H9 (cell line): ENCODE results near the gene DSCAM. TPM values are rescaled to one million over a fixed set of nuclear protein-coding genes. Genes with fewer than 3 reads are reported as not detected.

Experiments
- DNase-seq: peaks from one replicate; pipeline ENCODE4 v3.0.0-alpha.2; 2017
- H2AFZ ChIP-seq: one replicate; pipeline ENCODE4 v1.6.1; 2013; ENCODE audit warnings: mild to moderate bottlenecking, low read length, control low read depth, moderate library complexity
- H2AK5ac ChIP-seq: 2 replicates; pipeline ENCODE4 v1.6.1; 2013; ENCODE audit warnings: low read length, control low read depth, mixed read lengths; ENCODE audit not compliant: insufficient read length
- H2BK120ac ChIP-seq: one replicate; pipeline ENCODE4 v1.6.1; 2013; ENCODE audit warnings: low read depth, mild to moderate bottlenecking, low read length, control low read depth, inconsistent platforms; ENCODE audit not compliant: poor library complexity, severe bottlenecking
- H2BK12ac ChIP-seq: 2 replicates; pipeline ENCODE4 v1.6.1; 2013; ENCODE audit warnings: low read length, control low read depth, mixed read lengths, low read depth; ENCODE audit not compliant: insufficient read length
- H2BK15ac ChIP-seq: 2 replicates; pipeline ENCODE4 v1.6.1; 2013; ENCODE audit warnings: low read depth, low read length, control low read depth
- H2BK20ac ChIP-seq: one replicate; pipeline ENCODE4 v1.6.1; 2013; ENCODE audit warnings: low read depth, mild to moderate bottlenecking, low read length, control low read depth, inconsistent platforms; ENCODE audit not compliant: poor library complexity, severe bottlenecking
- H2BK5ac ChIP-seq: 2 replicates; pipeline ENCODE4 v1.6.1; 2013; ENCODE audit warnings: low read length, control low read depth, mixed read lengths; ENCODE audit not compliant: insufficient read length
- H3K14ac ChIP-seq: 2 replicates; pipeline ENCODE4 v1.6.1; 2013; ENCODE audit warnings: low read length, control low read depth; ENCODE audit not compliant: insufficient read depth
- H3K18ac ChIP-seq: 2 replicates; pipeline ENCODE4 v1.6.1; 2013; ENCODE audit warnings: low read depth, mild to moderate bottlenecking, mixed read lengths, low read length, control low read depth; ENCODE audit not compliant: insufficient read length
- H3K23ac ChIP-seq: 2 replicates; pipeline ENCODE4 v1.6.1; 2013; ENCODE audit warnings: low read length, control low read depth, mixed read lengths, low read depth; ENCODE audit not compliant: insufficient read length
- H3K23me2 ChIP-seq: 2 replicates; pipeline ENCODE4 v1.6.1; 2013; ENCODE audit warnings: low read depth, mild to moderate bottlenecking, mixed read lengths, low read length, control low read depth; ENCODE audit not compliant: insufficient read length, poor library complexity, severe bottlenecking
- H3K27ac ChIP-seq: 2 replicates; pipeline ENCODE4 v1.5.1; 2013; ENCODE audit warnings: low read length, control low read depth, mixed read lengths, low read depth; ENCODE audit not compliant: insufficient read length
- H3K27me3 ChIP-seq: 2 replicates; pipeline ENCODE4 v1.6.1; 2013; ENCODE audit warnings: low read length, control low read depth, inconsistent platforms; ENCODE audit not compliant: insufficient read depth
- H3K4ac ChIP-seq: 2 replicates; pipeline ENCODE4 v1.6.1; 2013; ENCODE audit warnings: low read depth, mild to moderate bottlenecking, control low read depth, inconsistent platforms, low read length, moderate library complexity
- H3K4me1 ChIP-seq: 2 replicates; pipeline ENCODE4 v1.6.1; 2013; ENCODE audit warnings: low read length, control low read depth, inconsistent platforms; ENCODE audit not compliant: insufficient read depth
- H3K4me2 ChIP-seq: 2 replicates; pipeline ENCODE4 v1.6.1; 2013; ENCODE audit warnings: low read length, control low read depth, mixed read lengths; ENCODE audit not compliant: insufficient read length, insufficient read depth
- H3K56ac ChIP-seq: 2 replicates; pipeline ENCODE4 v1.6.1; 2013; ENCODE audit warnings: low read depth, mild to moderate bottlenecking, mixed read lengths, low read length, control low read depth; ENCODE audit not compliant: insufficient read length
- H3K79me1 ChIP-seq: 2 replicates; pipeline ENCODE4 v1.6.1; 2013; ENCODE audit warnings: low read depth, mild to moderate bottlenecking, moderate library complexity, low read length, control low read depth, inconsistent platforms; ENCODE audit not compliant: insufficient read depth, poor library complexity, severe bottlenecking
- H3K79me2 ChIP-seq: 2 replicates; pipeline ENCODE4 v1.6.1; 2013; ENCODE audit warnings: low read length, control low read depth, inconsistent platforms; ENCODE audit not compliant: insufficient read depth
- H3K9ac ChIP-seq: 2 replicates; pipeline ENCODE4 v1.6.1; 2013; ENCODE audit warnings: low read length, control low read depth, mixed read lengths; ENCODE audit not compliant: insufficient read length; ENCODE audit errors: extremely low read depth
- H3K9me3 ChIP-seq: one replicate; pipeline ENCODE4 v1.6.1; 2013; ENCODE audit warnings: low read depth, low read length, inconsistent platforms; ENCODE audit not compliant: control insufficient read depth
- H3T11ph ChIP-seq: one replicate; pipeline ENCODE4 v1.6.1; 2013; ENCODE audit warnings: mild to moderate bottlenecking, low read length, control low read depth, inconsistent platforms
- H4K20me1 ChIP-seq: one replicate; pipeline ENCODE4 v1.6.1; 2013; ENCODE audit not compliant: control insufficient read depth, insufficient read length, insufficient read depth
- H4K5ac ChIP-seq: 2 replicates; pipeline ENCODE4 v1.6.1; 2013; ENCODE audit warnings: low read depth, mild to moderate bottlenecking, mixed read lengths, low read length, control low read depth; ENCODE audit not compliant: insufficient read length
- H4K8ac ChIP-seq: replicated peaks from 2 replicates; pipeline ENCODE4 v1.6.1; 2013; ENCODE audit warnings: low read length, control low read depth, mixed read lengths, low read depth; ENCODE audit not compliant: insufficient read length
- H4K91ac ChIP-seq: 2 replicates; pipeline ENCODE4 v1.6.1; 2013; ENCODE audit warnings: low read depth, mild to moderate bottlenecking, moderate library complexity, mixed read lengths, low read length, control low read depth; ENCODE audit not compliant: insufficient read length
- H3K27ac Mint-ChIP-seq, 3 experiments: 2 replicates in 2 of 3; 3 replicates in 1 of 3; pipeline ENCODE4 v1.8.0; 2020 to 2021; ENCODE audit warnings: mixed read lengths in 3 of 3, mild to moderate bottlenecking in 1 of 3, moderate library complexity in 1 of 3
- H3K27me3 Mint-ChIP-seq: 2 replicates; pipeline ENCODE4 v1.8.0; 2021; ENCODE audit warnings: low read depth, mild to moderate bottlenecking, moderate library complexity, mixed read lengths
- H3K36me3 Mint-ChIP-seq, 3 experiments: 2 replicates in 2 of 3; 3 replicates in 1 of 3; pipeline ENCODE4 v1.8.0; 2020 to 2021; ENCODE audit warnings: low read depth in 3 of 3, mixed read lengths in 3 of 3; ENCODE audit not compliant: insufficient read depth in 1 of 3
- H3K4me1 Mint-ChIP-seq, 2 experiments: 2 replicates each; pipeline ENCODE4 v1.8.0; 2020; ENCODE audit warnings: mixed read lengths in 2 of 2
- H3K4me3 Mint-ChIP-seq, 2 experiments: 2 replicates in 1 of 2; 3 replicates in 1 of 2; pipeline ENCODE4 v1.8.0; 2020 to 2021; ENCODE audit warnings: mild to moderate bottlenecking in 2 of 2, mixed read lengths in 2 of 2, moderate library complexity in 1 of 2
- H3K9me3 Mint-ChIP-seq, 2 experiments: 2 replicates in 1 of 2; 3 replicates in 1 of 2; pipeline ENCODE4 v1.8.0; 2020; ENCODE audit warnings: mild to moderate bottlenecking in 2 of 2, mixed read lengths in 2 of 2, moderate library complexity in 1 of 2
- WGBS: extraction: QIAGEN DNeasy Blood & Tissue Kit; methylation state at CpG from one replicate; pipeline ENCODE4 v1.1.7; 2013; ENCODE audit warnings: missing lambda C conversion rate, low lambda C conversion rate, mixed read lengths; ENCODE audit not compliant: insufficient read length; ENCODE audit errors: extremely low coverage; 5-methylcytosine and 5-hydroxymethylcytosine counted together
- total RNA-seq: library from RNA; stranded (reverse); gene quantifications from 2 replicates; pipeline ENCODE4 v1.2.1, GENCODE V29; 2021
- TF ChIP-seq, protein P1 (sequence below): fragments of 200-600 bp; sonication (generic); conservative IDR thresholded peaks from 3 replicates; pipeline ENCODE4 v1.8.0; 2021; ENCODE audit warnings: antibody characterized with exemption, mild to moderate bottlenecking

DSCAM gene
- total RNA-seq, 1 experiment from 2014 or later, result 0.17 TPM

GRCh38 chr21:40606341-40606740 lies 240.6 kb downstream of the DSCAM start:
- peaks cover 26 to 27% of the 10 kb centered on the region in 2 experiments for H3K9me3 Mint-ChIP-seq

More at GRCh38 chr21:40606341-40606740, 240.6 kb downstream of the DSCAM start:
- H3K4me1 ChIP-seq, result no peaks in the 10 kb centered on the region
- no peak overlapping the region for H4K8ac ChIP-seq
- no peak overlapping the region for H4K91ac ChIP-seq
- H4K5ac ChIP-seq, result no peak overlapping the region
- H3K23me2 ChIP-seq, result no peaks in the 10 kb centered on the region
- H2BK15ac ChIP-seq, result no peak overlapping the region
- no peak overlapping the region for H3K4me3 Mint-ChIP-seq
- H3K4me2 ChIP-seq, result no peak overlapping the region
- no peak overlapping the region for H3K14ac ChIP-seq
- TF ChIP-seq, protein P1, sequence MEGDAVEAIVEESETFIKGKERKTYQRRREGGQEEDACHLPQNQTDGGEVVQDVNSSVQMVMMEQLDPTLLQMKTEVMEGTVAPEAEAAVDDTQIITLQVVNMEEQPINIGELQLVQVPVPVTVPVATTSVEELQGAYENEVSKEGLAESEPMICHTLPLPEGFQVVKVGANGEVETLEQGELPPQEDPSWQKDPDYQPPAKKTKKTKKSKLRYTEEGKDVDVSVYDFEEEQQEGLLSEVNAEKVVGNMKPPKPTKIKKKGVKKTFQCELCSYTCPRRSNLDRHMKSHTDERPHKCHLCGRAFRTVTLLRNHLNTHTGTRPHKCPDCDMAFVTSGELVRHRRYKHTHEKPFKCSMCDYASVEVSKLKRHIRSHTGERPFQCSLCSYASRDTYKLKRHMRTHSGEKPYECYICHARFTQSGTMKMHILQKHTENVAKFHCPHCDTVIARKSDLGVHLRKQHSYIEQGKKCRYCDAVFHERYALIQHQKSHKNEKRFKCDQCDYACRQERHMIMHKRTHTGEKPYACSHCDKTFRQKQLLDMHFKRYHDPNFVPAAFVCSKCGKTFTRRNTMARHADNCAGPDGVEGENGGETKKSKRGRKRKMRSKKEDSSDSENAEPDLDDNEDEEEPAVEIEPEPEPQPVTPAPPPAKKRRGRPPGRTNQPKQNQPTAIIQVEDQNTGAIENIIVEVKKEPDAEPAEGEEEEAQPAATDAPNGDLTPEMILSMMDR, result no peak
- no peak for DNase-seq
- no peaks in the 10 kb centered on the region; the same call in 1 of the 2 replicates for H3K27me3 Mint-ChIP-seq
- H3K9ac ChIP-seq, result no peak overlapping the region
- H2BK120ac ChIP-seq, result no peak overlapping the region
- H3K27me3 ChIP-seq, result no peaks in the 10 kb centered on the region
- H3K79me1 ChIP-seq, result no peaks in the 10 kb centered on the region
- no peak overlapping the region for H2BK12ac ChIP-seq
- H3K36me3 Mint-ChIP-seq, result peaks cover 4 to 31% (median 9%) of the 10 kb centered on the region in 3 experiments; a peak in 5 of 7 replicates
- no peak overlapping the region for H3K27ac ChIP-seq
- H3K56ac ChIP-seq, result no peak overlapping the region
- no peak overlapping the region for H2AK5ac ChIP-seq
- no peak overlapping the region for H3K4ac ChIP-seq
- H3T11ph ChIP-seq, result no peak overlapping the region
- WGBS, result no CpG with 5 or more reads among the region's 2 CpGs
- H3K4me1 Mint-ChIP-seq, result 0 out of 4 replicates have a peak, but pooled peaks cover 2 to 3% of the 10 kb centered on the region in 2 experiments
- no peak overlapping the region for H3K27ac Mint-ChIP-seq
- H4K20me1 ChIP-seq, result no peaks in the 10 kb centered on the region
- H3K18ac ChIP-seq, result no peak overlapping the region
- no peak overlapping the region for H3K23ac ChIP-seq
- H2BK20ac ChIP-seq, result no peak overlapping the region
- no peak overlapping the region for H2AFZ ChIP-seq
- H2BK5ac ChIP-seq, result no peak overlapping the region
- no peaks in the 10 kb centered on the region for H3K79me2 ChIP-seq
- H3K9me3 ChIP-seq, result no peaks in the 10 kb centered on the region
